Right lobe of liver (tissue), 4 donors: ENCODE measurements around the gene SLC66A3.

Source experiments
- CTCF ChIP-seq, 4 donors: fragments of 200-600 bp in 3 of 4; fragments of 450-650 bp in 1 of 4; IDR thresholded peaks; one replicate each; pipeline versions ENCODE4 v1.5.1 to v1.8.0; 2016 to 2022; ENCODE audit warnings: antibody characterized with exemption in 4 of 4, mild to moderate bottlenecking in 2 of 4
- POLR2A ChIP-seq: fragments of 450-650 bp; IDR thresholded peaks from one replicate; pipeline ENCODE4 v1.6.1; 2017; ENCODE audit warnings: antibody characterized with exemption, mild to moderate bottlenecking
- donor health status: DM: no; HTN: no; CAD: no.
- donor health status: DM: no; HTN: no; CAD: no.
- donor health status: DM: no; HTN: yes; CAD: no.

- TF ChIP-seq POLR2A (no peak), CTCF (IDR thresholded peaks at IDR 0.05) (no peak)
Measured at GRCh38 chr2:11203480-11203879, 48.2 kb downstream of the SLC66A3 start.
